ENCODE data around the gene NT5C2. TPM values are rescaled to one million over a fixed set of nuclear protein-coding genes. Genes with fewer than 3 reads are reported as not detected.
"Not testable (repeated sequence)": the region's sequence is repeated elsewhere in the genome, so short reads cannot be mapped to it uniquely, and the experiment has no call there.

NT5C2 gene
- total RNA-seq, 2 experiments from 2014 or later = 46.4 to 46.5 TPM

DNA sequence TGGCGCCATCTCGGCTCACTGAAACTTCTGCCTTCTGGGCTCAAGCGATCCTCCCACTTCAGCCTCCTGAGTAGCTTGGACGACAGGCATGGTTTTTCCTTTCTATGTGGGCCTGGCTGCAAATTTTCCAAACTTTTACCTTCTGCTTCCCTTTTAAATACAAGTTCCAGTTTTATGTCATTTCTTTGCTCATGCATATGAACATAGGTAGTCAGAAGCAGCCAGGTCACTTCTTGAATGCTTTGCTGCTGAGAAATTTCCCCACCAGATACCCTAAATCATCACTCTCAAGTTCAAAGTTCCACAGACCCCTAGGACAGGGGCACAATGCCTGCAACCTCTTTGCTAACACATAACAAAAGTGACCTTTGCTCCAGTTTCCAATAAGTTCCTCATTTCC, 31.1 kb upstream of the NT5C2 start:
- intact Hi-C loops (cut with DNase I, micrococcal nuclease) = no loop called here
- H3K9me3 Mint-ChIP-seq (ENCODE audit: low read depth) = peaks cover 8% of the 10 kb centered on the region

DNA sequence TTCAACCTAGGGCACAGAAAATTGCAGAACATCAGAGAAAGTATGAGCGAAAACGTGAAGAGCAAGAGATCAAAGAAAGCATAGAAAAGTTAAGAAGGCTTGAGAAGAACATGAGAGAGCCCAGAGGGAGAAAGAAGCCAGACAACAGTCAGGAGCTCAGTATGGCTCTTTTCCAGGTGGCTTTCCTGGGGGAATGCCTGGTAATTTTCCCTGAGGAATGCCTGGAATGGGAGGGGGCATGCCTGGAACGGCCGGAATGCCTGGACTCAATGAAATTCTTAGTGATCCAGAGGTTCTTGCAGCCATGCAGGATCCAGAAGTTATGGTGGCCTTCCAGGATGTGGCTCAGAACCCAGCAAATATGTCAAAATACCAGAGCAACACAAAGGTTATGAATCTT, 23.3 kb upstream of the NT5C2 start:
- H3K27ac Mint-ChIP-seq; H3K4me1 Mint-ChIP-seq; H3K4me3 Mint-ChIP-seq; POLR2A ChIA-PET; ATAC-seq; H3K27me3 Mint-ChIP-seq; intact Hi-C loops (cut with DNase I, micrococcal nuclease); H3K9me3 Mint-ChIP-seq (ENCODE audit: low read depth); CTCF ChIA-PET; H3K36me3 Mint-ChIP-seq (ENCODE audit: low read depth); DNase-seq: not testable (repeated sequence)

More for the DNA sequence above, 31.1 kb upstream of the NT5C2 start:
- Mint-ChIP-seq H3K27ac (no peak overlapping the region), H3K4me1 (no peaks in the 10 kb centered on the region), H3K36me3 (ENCODE audit: low read depth) (no peaks in the 10 kb centered on the region), H3K4me3 (no peak overlapping the region), H3K27me3 (no peaks in the 10 kb centered on the region)
- ChIA-PET POLR2A (interaction anchor here (0.6 kb wide), 1 partner anchor 11 kb away, joined by 7 read pairs; no protein-coding TSS in a partner anchor), CTCF (interaction anchor here (0.7 kb wide), 1 partner anchor 1563 kb away, joined by 3 read pairs; no protein-coding TSS in a partner anchor)
- DNase-seq = no peak
- no peak for ATAC-seq

DNA sequence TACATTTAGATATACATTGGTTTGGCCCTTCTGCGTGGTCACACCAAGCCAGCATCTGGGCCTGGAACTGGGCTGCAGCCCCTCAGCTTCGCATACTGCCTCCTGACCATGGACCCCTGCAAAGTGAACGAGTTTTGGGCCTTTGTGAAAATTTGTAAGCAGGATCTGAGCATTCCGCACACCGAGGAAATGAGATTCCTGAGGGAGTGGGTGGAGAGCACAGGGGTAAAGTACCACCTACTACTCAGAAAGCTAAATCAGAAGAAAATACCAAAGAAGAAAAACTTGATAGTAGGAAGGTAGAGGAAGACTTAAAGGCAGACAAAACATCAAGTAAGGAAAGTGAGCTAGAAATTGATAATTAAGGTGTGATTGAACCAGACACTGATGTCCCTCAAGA, 22.5 kb upstream of the NT5C2 start:
- Mint-ChIP-seq H3K27ac (no peak overlapping the region), H3K36me3 (ENCODE audit: low read depth) (no peaks in the 10 kb centered on the region), H3K4me1 (no peaks in the 10 kb centered on the region), H3K9me3 (ENCODE audit: low read depth) (no peaks in the 10 kb centered on the region), H3K4me3 (no peak overlapping the region), H3K27me3 (peaks cover 2% of the 10 kb centered on the region)
- POLR2A ChIA-PET = no interaction called here
- no peak for DNase-seq
- intact Hi-C loops (cut with DNase I, micrococcal nuclease) = no loop called here
- no peak for ATAC-seq
- CTCF ChIA-PET = interaction anchor here (0.7 to 1.1 kb wide), 2 partner anchors 16 to 30 kb away, joined by 3 read pairs; no protein-coding TSS in a partner anchor

DNA sequence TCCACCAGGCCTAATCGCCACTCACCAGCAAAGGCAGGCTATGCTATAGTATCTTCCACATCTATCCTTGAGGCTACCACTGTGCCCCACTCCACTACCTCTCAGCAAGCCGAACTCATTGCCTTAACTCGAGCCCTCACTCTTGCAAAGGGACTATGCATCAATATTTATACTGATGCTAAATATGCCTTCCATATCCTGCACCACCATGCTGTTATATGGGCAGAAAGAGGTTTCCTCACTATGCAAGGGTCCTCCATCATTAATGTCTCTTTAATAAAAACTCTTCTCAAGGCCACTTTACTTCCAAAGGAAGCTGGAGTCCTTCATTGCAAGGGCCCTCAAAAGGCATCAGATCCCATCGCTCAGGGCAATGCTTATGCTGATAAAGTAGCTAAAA, 17.2 kb upstream of the NT5C2 start:
- H3K9me3 Mint-ChIP-seq (ENCODE audit: low read depth); ATAC-seq; H3K4me1 Mint-ChIP-seq; H3K4me3 Mint-ChIP-seq; intact Hi-C loops (cut with DNase I, micrococcal nuclease); H3K36me3 Mint-ChIP-seq (ENCODE audit: low read depth); H3K27me3 Mint-ChIP-seq; DNase-seq; H3K27ac Mint-ChIP-seq; CTCF ChIA-PET: not testable (repeated sequence)
- POLR2A ChIA-PET = interaction anchor here (0.6 kb wide), 1 partner anchor 346 kb away, joined by 5 read pairs; no protein-coding TSS in a partner anchor

DNA sequence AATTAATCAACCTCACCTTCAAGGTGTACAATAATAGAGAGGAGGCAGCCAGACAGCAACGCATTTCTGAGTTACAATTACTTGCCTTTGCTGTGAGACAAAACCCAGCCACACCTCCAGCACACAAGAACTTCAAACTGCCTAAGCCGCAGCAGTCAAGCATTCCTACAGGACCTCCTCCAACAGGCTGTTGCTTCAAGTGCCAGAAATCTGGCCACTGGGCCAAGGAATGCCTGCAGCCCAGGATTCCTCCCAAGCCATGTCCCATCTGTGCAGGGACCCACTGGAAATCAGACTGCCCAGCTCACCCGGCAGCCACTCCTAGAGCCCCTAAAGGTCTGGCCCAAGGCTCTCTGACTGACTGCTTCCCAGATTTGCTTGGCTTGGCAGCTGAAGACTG, 14.6 kb upstream of the NT5C2 start:
- intact Hi-C loops (cut with DNase I, micrococcal nuclease); DNase-seq; H3K4me3 Mint-ChIP-seq; CTCF ChIA-PET; H3K4me1 Mint-ChIP-seq; H3K36me3 Mint-ChIP-seq (ENCODE audit: low read depth); H3K27me3 Mint-ChIP-seq; ATAC-seq; H3K9me3 Mint-ChIP-seq (ENCODE audit: low read depth); POLR2A ChIA-PET; H3K27ac Mint-ChIP-seq: not testable (repeated sequence)

DNA sequence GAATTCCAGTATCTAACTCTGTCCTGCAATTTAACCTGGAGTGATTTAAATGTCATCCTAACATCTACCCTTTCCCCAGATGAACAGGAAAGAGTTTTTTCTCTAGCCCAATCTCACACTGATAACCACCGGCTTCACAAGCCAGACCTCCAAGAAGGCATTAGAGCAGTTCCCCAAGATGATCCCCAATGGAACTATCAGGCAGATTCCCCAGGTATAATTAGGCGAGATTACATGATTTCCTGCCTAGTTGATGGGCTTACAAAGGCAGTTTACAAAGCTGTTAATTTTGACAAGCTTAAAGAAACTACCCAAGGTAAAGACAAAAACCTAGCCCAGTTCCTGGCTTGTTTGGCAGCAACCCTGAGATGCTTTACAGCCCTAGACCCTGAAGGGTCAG, 14.1 kb upstream of the NT5C2 start:
- H3K27ac Mint-ChIP-seq = no peak overlapping the region
- H3K36me3 Mint-ChIP-seq (ENCODE audit: low read depth) = no peaks in the 10 kb centered on the region
- DNase-seq (no peak), ATAC-seq (no peak)
- no peaks in the 10 kb centered on the region for H3K4me1 Mint-ChIP-seq
- H3K4me3 Mint-ChIP-seq = no peak overlapping the region
- POLR2A ChIA-PET = no interaction called here
- H3K9me3 Mint-ChIP-seq (ENCODE audit: low read depth) = peaks cover 4% of the 10 kb centered on the region
- no peaks in the 10 kb centered on the region for H3K27me3 Mint-ChIP-seq
- intact Hi-C loops (cut with DNase I, micrococcal nuclease) = no loop called here
- CTCF ChIA-PET = no interaction called here

DNA sequence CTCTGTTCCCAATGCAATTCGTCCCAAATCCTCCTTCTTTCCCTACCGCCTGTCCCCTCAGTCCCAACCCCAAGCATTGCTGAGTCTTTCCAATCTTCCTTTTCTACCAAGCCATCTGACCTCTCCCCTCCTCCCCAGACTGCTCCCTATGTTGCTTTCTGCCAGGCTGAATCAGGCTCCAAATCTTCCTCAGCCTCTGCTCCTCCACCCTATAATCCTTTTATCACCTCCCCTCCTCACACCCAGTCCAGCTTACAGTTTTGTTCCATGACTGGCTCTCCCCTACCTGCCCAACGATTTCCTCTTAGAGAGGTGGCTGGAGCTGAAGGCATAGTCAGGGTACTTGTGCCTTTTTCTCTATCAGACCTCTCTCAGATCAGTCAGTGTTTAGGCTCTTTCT, 13.6 kb upstream of the NT5C2 start:
- POLR2A ChIA-PET; intact Hi-C loops (cut with DNase I, micrococcal nuclease); H3K9me3 Mint-ChIP-seq (ENCODE audit: low read depth); H3K27ac Mint-ChIP-seq; DNase-seq; CTCF ChIA-PET; H3K27me3 Mint-ChIP-seq; ATAC-seq; H3K36me3 Mint-ChIP-seq (ENCODE audit: low read depth); H3K4me1 Mint-ChIP-seq; H3K4me3 Mint-ChIP-seq: not testable (repeated sequence)

DNA sequence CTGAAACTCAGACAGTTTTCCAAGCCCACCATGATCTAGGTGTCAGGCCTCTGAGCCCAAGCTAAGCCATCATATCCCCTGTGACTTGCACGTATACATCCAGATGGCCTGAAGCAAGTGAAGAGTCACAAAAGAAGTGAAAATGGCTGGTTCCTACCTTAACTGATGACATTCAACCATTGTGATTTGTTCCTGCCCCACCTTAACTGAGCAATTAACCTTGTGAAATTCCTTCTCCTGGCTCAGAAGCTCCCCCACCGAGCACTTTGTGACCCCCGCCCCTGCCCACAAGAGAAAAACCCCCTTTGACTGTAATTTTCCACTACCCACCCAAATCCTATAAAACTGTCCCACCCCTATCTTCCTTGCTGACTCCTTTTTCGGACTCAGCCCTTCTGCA, 12.3 kb upstream of the NT5C2 start:
- POLR2A ChIA-PET = interaction anchor here (0.7 kb wide), 1 partner anchor 22 kb away, joined by 3 read pairs; no protein-coding TSS in a partner anchor
- H3K27ac Mint-ChIP-seq; ATAC-seq; H3K27me3 Mint-ChIP-seq; CTCF ChIA-PET; H3K4me3 Mint-ChIP-seq; DNase-seq; H3K36me3 Mint-ChIP-seq (ENCODE audit: low read depth); H3K4me1 Mint-ChIP-seq; intact Hi-C loops (cut with DNase I, micrococcal nuclease); H3K9me3 Mint-ChIP-seq (ENCODE audit: low read depth): not testable (repeated sequence)

DNA sequence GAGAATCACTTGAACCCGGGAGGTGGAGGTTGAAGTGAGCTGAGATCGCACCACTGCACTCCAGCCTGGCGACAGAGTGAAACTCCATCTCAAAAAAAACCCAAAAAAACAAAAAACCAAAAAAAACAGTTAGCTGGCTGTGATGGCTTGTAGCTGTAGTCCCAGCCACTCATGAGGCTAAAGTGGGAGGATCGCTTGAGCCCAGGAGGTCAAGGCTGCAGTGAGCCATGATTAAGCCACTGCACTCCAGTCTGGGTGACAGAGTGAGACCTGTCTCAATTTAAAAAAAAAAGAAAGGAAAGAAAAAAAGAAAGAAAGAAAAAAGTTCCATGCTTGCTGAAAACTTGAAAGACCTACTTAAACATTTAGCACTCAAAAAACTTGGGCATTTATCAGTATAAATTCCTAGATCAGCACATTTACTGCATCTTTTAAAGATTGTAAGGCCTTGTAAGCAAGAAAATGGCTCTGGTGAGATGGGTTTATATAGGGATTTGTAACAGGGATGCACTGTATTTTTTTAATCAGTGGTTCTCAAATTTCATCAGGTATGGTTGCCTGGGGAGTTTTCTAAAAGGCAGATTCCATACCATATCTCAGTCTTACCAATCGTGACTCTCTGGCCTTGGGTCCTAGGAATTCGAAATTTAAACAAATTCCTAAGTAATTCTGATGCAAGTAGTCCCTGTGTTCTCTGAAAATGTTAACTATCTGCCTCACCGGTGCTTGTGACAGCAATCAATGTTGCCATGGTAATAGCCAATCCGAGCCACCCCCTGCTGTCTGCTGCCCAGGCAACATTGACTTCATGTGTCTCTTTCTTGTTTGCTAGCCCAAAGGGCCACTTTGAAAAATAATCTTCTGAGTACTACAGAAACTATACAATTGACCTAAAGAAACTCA, 11.5 kb upstream of the NT5C2 start:
- POLR2A ChIA-PET = no interaction called here

DNA sequence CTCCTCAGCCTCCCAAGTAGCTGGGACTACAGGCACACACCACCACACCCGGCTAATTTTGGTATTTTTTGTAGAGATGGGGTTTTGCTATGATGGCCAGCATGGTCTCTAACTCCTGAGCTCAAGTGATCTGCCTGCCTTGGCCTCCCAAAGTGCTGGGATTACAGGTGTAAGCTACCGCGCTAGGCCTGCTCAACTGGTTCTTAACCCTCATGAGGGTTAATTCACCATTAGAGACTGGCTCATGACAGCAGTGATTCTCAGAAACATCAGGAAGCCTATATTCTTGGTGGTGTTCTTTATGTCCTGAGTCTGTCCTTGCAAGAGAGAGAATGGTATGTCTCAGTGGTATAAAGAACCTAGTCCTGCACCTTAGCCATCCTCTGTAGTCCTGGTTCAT, 10.4 kb upstream of the NT5C2 start:
- Mint-ChIP-seq H3K4me3 (no peak overlapping the region), H3K4me1 (no peaks in the 10 kb centered on the region), H3K27me3 (no peaks in the 10 kb centered on the region), H3K9me3 (ENCODE audit: low read depth) (peaks cover 4% of the 10 kb centered on the region), H3K36me3 (ENCODE audit: low read depth) (no peaks in the 10 kb centered on the region), H3K27ac (no peak overlapping the region)
- ATAC-seq (no peak), DNase-seq (no peak)
- intact Hi-C loops (cut with DNase I, micrococcal nuclease) = no loop called here
- ChIA-PET CTCF (interaction anchor here (0.6 to 1.0 kb wide), 2 partner anchors 27 to 43 kb away, joined by 3 to 4 read pairs; no protein-coding TSS in a partner anchor), POLR2A (no interaction called here)

More for the DNA sequence above, 11.5 kb upstream of the NT5C2 start:
- CTCF ChIA-PET = interaction anchor here (0.6 kb wide), 2 partner anchors 10 to 28 kb away, joined by 3 to 4 read pairs; no protein-coding TSS in a partner anchor
- peaks cover 4% of the 10 kb centered on the region for H3K9me3 Mint-ChIP-seq (ENCODE audit: low read depth)
- H3K36me3 Mint-ChIP-seq (ENCODE audit: low read depth) = no peaks in the 10 kb centered on the region
- ATAC-seq (no peak), DNase-seq (no peak)
- no peaks in the 10 kb centered on the region for H3K27me3 Mint-ChIP-seq
- no peak overlapping the region for H3K4me3 Mint-ChIP-seq
- no peak overlapping the region for H3K27ac Mint-ChIP-seq
- intact Hi-C loops (cut with DNase I, micrococcal nuclease) = no loop called here
- H3K4me1 Mint-ChIP-seq = no peaks in the 10 kb centered on the region

DNA sequence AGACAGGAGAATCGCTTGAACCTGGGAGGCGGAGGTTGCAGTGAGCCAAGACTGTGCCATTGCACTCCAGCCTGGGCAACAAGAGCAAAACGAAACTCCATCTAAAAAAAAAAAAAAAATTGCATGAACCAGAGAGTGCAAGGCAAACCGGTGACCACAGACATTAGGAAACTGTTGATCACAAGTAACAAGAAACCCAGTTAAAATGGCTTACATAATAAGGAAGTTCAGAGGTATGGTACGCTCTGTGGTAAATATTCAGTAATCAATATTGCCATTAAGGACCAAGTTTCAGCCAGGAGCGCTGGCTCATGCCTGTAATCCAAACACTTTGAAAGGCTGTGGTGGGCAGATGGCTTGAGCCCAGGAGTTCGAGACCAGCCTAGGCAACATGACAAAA, 9.2 kb upstream of the NT5C2 start:
- intact Hi-C loops (cut with DNase I, micrococcal nuclease) = no loop called here
- Mint-ChIP-seq H3K4me1 (peaks cover 11% of the 10 kb centered on the region), H3K27ac (no peak overlapping the region), H3K36me3 (ENCODE audit: low read depth) (no peaks in the 10 kb centered on the region), H3K27me3 (no peaks in the 10 kb centered on the region), H3K9me3 (ENCODE audit: low read depth) (peaks cover 4% of the 10 kb centered on the region), H3K4me3 (no peak overlapping the region)
- DNase-seq = no peak
- POLR2A ChIA-PET = no interaction called here
- CTCF ChIA-PET = no interaction called here
- no peak for ATAC-seq

DNA sequence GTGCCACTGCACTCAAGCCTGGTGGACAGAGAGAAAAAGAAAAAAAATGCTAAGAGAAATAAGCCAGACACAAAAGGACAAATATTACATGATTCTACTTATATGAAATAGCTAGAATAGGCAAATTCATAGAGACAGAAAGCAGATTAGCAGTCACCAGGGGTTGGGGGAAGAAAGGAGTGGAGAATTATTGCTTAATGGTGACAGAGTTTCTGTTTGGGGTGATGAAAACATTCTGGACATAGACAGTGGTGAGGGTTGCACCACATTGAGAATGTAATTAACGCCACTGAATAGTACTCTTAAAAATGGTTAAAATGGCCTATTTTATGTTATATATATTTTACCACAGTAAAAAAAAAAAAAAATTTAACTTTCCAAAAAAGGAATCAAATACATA, 6.4 kb upstream of the NT5C2 start:
- no peak for ATAC-seq
- CTCF ChIA-PET = no interaction called here
- Mint-ChIP-seq H3K27me3 (no peaks in the 10 kb centered on the region), H3K4me1 (peaks cover 21% of the 10 kb centered on the region), H3K36me3 (ENCODE audit: low read depth) (no peaks in the 10 kb centered on the region), H3K4me3 (no peak overlapping the region), H3K27ac (no peak overlapping the region), H3K9me3 (ENCODE audit: low read depth) (no peaks in the 10 kb centered on the region)
- POLR2A ChIA-PET = no interaction called here
- no peak for DNase-seq
- intact Hi-C loops (cut with DNase I, micrococcal nuclease) = no loop called here
